Stimulated activated CD4-positive, alpha-beta T cell treated with anti-CD3 and anti-CD28 coated beads, Interleukin-4, amount 100 ng/mL, for 24 hours (primary cell): Measurements from ENCODE around the gene SYT7.
"Not testable (repeated sequence)": the region's sequence is repeated elsewhere in the genome, so short reads cannot be mapped to it uniquely, and the experiment has no call there.

Source experiments
- DNase-seq: peaks from one replicate; pipeline ENCODE4 v3.0.0-alpha.2; 2020

Gene SYT7

DNA sequence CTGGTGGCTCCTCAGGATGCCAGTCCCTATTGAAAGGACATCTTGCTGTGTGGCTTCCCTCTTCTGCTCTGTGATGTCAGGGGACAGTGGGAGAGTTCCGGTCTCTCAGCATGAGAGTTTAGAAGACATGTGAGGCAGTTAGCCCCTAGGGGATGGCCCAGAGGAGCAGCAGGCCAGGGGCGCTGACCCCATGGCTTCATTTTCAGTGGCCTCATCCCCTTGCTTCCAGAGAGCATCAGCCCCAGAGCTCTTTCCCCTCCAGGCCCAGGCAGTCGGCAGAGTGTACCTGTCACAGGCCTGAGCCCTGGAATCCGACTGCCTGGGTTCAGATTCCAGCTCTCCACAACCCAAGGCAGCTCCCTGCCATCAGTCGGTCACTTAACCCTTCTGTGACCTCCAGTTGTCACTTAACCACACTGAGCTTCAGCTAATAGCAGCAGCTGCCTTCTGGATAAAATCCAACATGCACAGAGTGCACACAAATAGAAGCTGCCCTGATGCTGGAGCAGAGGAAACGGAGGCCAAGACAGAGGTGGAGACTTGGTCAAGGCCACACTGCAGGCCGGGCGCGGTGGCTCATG, 86.4 kb downstream of the SYT7 start:
- no peak for DNase-seq

DNA sequence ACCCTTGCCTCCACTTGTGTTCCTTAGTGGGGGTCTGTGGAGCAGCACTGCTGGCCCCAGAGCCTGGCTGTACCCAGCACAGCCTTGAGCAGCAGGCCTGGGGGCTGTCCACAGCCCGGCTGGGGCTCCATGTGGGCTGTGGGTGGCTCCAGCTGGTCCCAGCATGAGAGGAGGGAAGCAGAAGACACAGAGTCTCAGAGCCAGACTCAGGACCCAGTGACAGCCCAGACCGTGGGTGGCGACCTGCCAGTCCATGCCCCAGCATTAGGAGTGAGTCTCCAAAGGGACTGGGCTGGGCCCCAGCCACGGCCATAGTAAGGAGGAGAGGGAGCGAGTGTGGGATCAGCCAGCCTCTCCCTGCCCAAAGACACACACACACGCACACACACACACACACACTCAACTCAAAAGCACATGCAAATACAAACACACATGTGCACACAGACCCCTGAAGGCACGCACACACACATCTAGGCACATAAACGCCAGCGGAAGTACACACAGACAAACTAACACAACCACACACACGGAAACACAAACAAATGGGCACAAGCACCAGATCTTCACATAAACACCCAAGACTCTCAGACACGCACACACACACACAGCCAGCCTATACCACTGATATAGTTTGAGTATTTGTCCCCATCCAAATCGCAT, 89.0 kb downstream of the SYT7 start:
- DNase-seq, result no peak

DNA sequence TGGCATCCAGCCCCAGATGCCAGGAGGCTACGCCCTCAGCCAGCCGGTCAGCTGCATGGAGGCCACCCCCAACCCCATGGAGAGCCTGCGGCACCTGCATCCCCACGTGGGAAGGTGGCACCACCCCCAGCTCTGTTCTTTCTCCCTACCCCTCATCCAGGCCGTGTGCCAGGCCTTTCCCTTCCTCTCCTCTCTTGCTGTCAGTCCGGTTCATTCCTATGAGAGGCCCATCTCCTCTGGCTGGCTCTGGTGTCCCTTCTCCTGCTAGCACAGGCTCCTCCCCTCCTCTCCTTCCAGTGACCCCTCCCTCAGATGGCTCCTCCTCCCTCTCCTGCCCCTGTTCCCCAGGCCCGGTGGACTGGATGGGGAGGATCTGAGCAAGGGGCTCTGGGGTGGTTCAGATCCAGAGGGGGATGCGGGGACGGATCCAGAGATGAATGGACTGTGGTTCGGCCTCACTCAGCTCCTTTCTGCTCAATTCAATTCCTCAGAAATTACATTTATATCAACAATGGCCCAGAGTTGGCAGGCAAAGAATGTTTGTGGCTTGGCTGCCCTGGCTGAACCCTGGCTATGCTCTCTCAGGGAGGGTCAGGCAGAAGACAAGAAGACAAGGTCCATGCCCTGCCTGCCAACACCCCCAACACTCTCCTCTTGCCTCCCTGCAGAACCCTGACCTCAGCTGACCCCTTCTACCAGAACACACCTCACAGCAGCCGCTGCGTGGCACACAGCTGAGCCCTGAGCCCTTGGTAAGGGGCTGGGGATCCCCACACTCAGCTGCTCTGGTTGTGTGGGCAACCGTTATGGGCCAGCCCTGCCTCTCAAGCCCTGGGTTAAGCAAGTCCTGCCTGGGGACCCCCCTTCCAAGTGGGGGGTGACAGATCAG, 90.8 kb downstream of the SYT7 start:
- no peak for DNase-seq

DNA sequence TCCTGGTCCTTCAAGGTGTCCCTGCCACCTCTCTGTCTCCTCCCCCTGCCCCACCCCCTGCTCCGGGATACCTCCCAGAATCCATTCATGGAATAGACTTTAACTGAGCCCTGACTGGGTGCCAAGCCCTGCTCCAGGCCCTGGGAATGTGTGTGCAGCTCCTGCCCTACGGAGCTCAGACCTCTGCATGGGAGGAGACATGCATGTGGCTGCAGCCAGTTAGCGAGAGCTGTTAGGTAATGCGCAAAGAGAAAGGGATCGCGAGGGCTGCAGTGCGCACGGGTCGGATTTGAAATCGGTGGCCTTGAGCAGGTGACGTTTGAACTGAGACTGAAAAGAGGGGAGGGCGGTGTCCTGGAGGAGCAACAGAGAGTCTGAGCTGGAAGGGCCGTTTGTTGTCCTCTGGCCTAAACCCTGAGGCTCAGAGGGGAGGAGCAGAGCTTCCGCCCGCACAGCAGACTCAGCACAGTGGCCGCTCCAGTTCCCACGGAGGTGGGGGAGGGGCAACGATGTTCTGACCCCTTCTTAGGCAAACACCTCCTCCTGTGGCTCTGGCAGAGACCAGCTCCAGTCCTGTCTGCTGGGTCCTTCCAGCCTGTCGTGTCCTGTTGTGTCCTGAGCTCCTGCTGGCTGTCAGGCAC, 92.1 kb downstream of the SYT7 start:
- no peak for DNase-seq

DNA sequence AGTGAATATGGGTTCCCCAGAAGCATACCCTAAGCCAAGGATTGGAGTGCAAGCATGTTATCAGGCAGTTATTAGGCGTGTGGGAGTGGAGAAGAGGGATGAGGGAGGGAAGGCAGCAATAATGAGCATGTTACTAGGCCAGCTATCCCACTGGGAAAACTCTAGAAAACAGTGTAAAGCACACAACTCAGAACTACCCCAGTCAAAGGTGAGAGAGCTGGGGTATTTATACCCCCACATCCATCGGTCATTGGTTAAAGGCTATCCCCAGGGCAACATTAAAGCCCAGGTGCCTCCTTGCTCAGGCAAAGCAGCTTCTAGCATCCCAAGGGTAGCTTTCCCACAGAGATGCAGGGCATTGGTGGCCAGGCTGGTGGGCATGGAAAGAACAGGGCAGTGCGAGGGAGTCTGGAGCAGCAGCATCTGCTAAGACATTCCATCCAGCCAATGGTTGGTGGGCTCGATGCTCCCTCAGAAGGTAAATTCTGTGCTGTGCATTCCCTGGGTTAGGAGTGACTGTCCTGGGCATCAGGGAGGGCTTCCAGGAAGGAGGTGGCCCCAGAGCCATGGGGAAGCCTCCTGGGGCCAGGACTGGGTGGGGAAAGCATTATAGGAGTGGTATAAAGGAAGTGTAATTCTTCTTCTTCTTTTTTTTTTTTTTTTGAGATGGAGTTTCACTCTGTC, 93.4 kb downstream of the SYT7 start:
- DNase-seq, result no peak

DNA sequence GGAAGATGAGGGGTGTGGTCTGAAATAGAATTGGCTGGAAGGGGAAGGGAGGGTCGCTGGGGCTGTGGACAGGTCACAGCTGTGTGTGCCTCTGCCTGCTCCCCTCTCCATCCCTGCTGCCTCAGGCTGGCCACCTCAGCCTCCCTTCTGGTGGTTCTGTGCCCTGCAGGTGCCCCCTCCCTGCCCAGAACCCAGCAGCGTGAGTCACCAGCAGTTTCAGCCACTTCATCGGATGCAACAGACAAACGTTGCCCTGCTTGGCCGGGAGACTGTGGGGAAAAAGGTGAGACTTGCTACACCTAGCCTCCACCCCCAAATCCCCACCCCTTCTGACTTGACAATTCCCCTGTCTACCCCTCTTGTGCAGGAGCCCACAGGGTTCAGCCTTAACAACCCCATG, 94.1 kb downstream of the SYT7 start:
- DNase-seq, result no peak

DNA sequence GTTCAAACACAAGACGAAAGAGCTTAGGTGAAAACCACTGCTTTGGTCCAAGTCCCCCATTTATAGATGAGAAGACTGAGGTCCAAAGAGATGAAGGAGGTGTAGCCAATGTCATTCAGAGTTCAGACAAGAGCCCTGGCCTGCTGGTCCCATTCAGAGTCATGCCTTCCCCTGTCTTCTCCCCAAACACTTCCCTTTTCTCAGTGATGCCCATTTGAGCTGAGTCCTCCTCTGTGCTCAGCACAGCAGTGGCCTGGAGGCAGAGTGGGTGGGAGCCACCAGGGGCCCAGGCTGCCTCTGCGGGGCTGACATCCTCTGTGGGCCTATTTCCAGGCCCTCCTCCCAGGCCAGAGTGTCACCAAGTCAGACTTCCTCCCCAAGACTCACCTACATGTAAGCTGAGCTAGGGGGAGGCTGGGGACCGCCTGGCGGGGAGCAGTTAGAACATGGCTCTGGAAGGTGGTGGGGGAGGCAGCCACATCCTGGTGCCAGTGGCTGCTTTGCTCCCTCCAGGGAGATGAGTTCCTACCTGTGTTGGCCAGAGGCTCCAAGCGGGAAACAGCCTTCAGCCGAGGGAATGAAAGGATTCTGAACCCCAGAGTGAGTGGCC, 94.8 kb downstream of the SYT7 start:
- no peak for DNase-seq

DNA sequence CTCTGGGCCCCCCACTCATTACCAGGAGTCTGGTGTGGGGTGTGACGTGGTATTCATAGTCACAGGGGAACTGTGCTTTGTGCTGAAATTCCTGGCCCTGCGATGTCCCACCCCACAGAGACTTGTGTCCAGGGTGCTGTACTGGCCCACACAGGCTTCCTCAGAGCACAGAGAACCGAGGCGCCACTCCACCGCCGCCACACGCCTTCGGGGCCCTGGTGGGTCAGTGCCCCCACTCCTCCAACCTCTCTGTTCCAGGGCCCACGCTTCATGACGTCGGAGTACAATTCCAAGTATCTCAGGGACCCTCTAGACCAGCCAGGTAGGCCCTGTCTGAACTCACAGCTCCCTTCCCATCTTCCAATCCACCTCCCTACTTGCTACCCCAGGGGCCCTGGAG, 95.8 kb downstream of the SYT7 start:
- DNase-seq, result no peak

DNA sequence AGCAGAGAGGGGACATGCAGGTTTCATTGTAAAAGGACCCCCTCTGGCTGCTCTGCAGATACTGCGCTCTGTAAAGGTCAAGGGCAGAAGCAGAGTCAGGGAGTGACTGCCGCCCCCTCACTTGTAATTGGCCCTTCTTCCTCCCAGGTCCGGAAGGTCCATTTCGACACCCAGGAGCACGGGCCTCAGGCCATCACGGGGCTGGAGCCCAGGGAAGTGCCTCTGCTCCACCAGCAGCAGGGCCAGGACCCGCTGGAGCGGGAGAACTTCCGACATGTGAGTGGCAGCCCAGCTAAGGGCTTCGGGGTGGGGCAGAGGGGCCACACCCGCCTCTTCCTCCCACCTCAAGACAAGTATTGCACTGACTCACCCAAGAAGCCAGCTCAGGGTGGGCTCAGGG, 96.3 kb downstream of the SYT7 start:
- DNase-seq, result no peak

DNA sequence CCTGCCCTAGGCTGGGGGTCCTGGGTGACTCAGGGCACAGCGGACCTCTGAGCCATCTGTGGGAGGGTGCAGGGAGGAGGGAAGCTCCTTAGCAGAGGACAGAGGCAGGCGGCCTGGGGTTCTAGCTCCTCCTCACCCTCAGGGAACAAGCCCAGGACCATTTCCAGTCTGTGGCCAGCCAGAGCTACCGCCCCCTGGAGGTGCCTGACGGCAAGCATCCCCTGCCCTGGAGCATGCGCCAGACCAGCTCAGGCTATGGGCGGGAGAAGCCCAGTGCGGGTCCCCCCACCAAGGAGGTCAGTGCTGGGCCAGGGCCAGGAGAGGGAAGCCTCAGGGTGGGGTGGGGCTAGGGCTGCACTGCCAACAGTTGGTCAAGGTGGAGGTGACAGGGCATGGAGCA, 98.4 kb downstream of the SYT7 start:
- DNase-seq, result peak; percentile 27

DNA sequence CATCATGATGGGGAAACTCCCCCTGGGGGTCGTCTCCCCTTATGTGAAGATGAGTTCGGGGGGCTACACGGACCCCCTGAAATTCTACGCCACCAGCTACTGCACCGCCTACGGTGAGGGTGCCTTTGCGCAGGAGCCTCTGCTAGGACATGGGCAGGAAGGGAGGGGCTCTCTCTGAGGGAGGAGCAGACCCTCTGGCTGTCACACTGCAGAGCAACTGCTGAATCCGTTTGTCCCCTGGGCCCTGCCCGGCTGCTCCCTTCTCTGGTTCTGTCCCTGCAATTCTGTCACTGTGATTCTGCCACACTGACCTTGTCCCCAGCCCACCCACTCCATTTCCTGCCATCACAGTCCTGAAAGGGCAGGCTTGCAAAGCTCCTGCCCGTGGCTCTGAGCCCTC, 99.1 kb downstream of the SYT7 start:
- no peak for DNase-seq

DNA sequence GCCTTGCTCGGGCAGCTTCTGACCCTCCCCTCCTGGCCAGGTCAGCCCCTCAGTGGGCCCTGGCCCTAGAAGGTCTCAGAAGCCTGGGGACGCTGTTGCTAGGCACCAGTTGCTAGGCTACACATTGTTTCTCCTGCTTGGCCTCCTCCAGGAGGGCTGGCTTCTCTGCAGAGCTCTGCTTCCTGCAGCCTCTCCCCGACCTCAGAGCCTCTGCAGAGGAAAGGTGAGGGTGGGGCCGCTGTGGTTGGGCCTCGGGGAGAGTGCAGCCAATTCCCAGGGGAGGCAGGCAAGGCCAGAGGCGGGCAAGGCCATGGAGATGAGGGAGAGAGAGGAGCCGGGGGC, 99.9 kb downstream of the SYT7 start:
- no peak for DNase-seq

DNA sequence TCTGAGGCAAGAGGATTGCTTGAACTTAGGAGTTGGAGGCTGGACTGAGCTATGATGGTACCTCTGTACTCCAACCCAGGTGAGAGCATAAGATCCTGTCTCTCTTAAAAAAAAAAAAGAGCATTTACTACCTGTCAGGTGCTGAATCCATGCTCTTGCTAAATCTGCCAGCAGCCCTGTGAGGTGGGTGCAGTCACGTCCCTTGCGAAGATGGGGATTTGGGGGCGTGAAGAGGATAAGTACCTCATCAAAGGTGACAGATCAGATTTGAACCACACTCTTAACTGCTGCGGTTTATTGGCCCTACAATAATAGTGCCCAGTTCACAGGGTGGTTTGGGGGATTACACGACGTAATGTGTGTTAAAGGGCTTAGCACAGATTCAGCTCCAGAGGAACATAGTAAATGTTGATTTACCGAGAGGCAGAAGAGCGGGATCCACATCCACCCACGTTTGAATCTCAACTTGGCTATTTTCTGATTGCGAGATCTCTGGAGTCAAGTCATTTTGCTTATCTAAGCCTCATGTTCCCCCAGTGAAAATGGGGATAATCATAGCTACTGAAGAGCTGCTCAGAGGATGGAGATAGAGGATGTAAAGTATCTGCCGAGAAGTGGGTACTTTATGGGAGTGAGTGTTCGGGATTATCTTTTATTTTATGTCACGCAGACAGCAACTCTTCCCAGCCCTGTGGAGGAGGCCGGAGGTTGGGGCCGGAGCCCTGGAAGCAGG, 100.4 kb downstream of the SYT7 start:
- DNase-seq, result no peak

DNA sequence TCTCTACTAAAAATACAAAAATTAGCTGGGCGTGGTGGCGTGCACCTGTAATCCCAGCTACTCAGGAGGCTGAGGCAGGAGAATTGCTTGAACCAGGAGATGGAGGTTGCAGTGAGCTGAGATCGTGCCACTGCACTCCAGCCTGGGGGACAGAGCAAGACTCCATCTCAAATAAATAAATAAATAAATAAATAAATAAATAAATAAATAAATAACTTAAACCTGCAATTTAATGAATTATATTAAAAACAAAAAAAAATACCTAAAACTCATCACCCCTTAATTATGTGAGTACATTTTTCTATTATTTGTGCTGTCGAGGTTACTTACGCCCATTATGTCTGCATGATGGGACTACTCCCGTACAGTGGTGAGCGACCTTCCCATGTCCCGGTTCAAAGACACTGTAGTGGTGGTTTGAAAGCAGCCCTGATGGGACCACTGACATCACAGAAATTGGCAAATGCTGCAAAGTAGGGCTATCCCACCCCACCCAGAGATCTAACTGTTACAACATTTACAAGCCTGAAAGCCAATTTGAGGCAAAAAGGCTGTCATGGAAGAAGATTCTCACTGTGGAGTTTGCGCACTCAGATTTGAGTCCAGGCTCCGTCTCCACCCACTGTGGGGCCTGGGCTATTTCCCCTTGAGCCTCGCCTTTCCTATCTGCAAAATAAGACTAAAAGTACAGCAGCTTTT, 101.4 kb downstream of the SYT7 start:
- not testable (repeated sequence) for DNase-seq

DNA sequence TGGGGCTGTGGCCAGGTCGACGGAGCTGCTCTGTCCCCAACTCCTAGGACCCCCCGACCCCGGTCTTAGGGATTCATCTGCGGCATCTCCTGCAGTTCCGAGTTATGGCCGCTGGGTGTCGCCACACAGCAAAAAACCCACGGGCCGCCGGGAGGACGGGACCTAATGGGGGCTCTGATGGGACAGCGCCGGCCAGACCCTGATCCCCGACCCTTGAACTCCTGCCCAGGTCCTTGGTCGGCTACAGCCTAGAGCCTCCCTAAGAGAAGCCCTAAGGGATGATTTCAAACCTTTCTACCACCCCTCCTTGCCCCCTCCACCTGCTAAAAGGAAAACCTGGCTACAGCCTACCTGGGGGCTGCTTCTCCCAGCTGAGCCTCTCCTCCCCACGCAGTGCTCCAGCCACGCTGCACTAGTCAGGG, 103.1 kb downstream of the SYT7 start:
- DNase-seq, result peak; percentile 58

DNA sequence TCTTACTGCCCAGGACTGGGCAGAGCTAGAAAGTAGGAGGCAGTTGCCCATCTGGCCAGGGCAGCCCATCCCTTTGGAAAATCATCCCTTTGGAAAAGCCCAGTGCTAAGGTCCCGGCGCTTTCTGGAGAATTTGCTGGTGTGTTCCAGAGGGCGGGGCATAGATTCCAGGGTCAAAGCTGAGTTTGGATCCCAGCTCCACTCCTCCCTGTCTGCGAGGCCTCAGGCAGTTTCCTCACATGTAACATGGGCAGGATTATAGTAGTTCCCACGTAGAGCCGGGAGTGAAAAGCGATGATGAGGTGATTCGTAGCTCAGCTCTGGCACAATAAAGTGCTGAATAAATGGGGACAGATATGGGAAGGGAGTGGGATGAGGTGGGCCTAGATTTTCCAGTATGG, 103.8 kb downstream of the SYT7 start:
- DNase-seq, result no peak

DNA sequence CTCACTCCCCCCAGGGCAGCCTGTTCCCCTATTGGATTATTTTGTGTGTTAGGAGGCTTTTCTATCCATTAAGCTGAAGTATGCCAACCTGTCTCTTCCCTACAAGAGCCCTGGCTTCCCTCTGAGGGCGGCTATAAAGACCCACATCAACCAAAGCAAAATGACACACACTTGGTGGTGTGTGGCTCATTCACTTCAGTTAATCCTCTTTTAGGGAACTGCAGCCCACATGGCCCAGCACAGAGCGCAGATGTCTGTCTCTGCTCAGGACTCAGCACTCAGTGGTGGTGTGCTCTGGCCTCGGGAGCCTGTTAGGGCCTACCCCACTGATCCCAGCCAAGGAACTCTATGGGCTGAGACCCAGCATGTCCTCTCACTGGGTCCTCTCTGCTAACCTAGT, 104.5 kb downstream of the SYT7 start:
- DNase-seq, result no peak

DNA sequence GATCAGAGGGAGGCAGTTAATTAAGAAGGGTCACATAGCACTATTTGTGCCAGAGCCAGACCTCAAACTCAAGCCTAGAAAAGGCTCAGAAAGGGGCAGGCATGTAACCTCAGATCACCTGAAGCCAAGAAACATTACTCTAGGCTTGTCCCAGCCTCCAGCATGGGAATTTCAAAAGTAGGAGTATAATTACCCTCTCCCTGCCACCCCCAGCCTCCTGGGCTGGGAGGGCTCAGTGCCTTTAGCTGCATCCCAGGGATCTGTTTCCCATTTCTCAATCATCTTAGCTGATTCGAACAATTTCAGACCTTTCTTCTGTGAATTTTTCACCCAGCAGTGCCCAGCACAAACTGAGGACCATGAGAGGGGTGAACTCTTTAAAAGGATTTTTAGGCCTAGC, 105.4 kb downstream of the SYT7 start:
- DNase-seq, result no peak

DNA sequence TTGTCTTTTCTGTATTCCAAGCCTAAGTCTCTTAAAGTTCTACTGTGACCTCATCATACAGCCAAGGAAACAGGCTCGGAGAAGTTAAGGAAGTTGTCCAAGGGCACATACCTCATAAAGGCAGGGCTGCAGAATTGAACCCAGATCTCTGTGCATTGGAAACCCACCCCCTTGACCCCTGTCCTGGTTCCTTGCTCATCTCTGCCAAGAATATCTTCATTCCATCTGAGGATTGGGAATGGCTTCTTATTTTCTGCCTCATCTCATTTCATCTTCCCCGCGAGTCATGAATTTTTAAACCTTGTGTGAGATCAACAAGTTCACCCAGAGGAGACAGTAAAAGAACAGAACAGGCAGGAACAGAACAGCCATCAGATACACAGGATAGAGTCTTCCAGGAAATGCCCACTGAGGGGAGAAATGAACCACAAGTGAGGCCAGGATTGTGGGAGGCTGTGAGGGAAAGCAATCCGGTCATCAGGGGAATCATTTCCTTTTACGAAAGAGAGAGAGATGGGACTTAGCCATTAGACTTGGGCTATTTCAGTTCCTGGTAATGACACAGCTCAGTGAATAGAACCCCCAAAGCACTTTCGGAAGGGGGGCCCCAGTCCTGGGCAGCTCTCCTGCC, 106.7 kb downstream of the SYT7 start:
- DNase-seq, result no peak

DNA sequence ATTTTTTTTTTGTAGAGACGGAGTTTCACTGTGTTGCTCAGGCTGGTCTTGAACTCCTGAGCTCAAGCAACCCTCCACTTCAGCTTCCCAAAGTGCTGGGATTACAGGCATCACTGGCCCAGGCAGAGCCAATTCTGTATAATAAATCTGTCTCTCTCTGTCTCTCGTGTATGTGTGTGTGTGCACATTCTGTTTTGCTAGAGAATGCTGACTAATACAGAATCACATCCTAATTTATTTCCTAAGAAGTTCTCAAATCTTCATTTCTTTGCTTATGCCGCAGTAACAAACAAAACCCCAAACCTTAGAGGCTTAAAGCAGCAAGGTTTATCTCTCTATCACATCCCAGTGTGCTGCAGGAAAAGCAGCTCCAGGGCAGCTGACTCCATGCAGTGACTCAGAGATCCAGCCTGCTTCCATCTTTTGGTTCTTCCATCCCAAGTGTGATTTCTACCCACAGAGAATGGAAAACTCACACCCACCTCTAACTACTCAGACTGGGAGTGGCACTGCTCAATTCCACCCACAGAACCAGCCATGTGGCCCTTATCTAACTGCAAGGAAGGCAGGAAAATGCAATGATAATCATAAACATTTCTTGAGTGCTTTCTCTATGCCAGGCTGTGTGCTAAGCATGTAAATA, 107.4 kb downstream of the SYT7 start:
- DNase-seq, result no peak
